Dedifferentiated amniotic fluid mesenchymal stem cell (primary cell): ENCODE results near the gene MAST4.

ENCODE experiments used
- DNase-seq: peaks from one replicate; pipeline ENCODE4 v3.0.0-alpha.2; 2016; ENCODE audit errors: extremely low spot score

Gene MAST4

DNA sequence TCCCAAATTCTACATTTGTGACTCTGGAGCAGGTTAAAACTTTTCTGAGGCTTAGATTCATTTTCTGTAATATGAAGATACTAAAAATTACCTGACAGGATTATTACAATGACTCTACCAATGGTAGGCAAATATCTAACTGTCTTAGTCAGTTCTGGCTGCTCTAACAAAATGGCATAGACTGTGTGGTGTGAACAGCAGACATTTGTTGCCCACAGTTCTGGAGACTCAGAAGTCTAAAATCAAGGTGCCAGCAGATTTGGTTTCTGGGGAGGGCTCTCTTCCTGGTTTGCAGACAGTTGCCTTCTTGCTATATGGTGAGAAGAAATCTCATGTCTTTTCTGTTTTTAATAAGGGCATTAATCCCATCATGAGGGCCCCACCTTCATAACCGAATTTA is 245.1 kb downstream of the MAST4 start:
- no peak for DNase-seq

DNA sequence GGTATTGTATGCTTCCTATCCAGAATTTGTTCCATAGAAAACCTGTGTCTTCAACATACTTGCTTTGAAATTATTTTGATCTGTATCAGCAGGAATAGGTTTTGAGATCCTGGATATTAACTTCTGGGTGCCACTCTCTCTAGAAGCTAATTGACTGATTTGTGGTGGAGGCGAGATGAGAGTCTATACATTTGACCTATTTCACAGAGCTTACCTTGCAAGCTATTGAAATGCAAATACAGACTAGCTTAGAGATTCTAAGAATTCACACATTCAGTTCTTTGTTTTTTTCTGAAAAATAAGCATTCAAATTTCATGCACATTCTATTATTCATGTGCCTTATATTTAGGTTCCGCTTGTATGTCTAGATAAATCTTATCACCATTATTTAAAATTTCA is 246.3 kb downstream of the MAST4 start:
- no peak for DNase-seq

DNA sequence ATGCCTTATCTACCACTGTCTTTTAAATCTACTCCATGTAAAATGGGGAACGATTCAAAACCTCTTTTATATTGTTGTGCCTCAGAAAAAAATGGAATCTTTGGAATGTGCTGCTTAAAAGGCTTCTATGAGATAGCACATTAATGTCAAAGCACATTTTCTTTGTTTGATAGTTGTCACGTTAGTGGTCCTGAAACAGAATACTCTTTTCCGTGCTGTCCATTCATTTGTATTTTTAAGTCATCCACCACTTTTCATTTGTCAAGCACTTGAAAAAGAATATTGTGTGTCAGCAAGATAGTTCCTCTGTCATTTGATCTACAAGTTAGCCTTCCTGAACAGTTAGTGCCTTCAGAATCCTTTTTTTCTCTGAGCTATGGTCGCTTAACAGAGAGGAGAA is 246.9 kb downstream of the MAST4 start:
- DNase-seq = no peak

DNA sequence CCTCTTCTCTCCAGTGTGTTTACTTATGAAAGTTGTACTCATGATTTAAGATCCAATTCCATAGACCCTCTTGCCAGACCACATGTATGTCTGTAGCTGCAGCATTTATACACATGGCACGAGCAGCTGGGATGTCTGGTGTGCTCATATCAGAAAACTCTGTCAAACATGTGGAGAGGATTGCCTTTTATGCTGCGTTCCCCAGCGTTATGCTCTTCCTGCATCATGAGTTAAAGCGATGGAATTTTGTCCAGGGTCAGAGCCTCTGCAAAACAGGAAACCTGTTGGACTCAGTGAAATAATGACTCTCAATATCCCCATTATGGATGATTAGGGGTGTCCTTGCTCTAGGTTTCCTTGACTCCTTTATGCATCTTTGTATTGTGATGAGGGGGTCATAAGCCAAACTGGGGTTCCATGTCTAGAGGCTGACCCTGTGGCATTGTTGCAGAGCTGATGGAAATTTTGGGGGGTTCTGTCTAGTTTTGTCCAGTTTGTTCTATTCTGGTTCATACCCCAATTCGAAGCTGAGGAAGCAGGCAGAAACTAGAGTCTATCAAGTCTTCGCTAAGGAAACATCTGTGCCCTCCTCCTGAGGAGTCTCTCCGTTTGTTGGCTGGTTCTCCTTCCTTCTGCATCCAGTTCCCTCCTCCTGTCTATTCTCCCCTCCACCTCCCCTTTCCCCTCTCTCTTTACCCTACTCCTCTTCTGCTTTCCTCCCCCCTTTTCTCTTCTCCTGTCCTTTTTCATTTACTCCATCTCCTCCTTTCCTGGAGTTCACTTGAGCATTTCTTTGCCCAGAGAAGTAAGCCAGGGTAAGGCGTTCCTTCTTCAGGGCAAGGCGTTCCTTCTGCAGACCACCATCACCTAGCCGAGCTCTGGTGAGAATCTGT is 252.8 kb downstream of the MAST4 start:
- no peak for DNase-seq

DNA sequence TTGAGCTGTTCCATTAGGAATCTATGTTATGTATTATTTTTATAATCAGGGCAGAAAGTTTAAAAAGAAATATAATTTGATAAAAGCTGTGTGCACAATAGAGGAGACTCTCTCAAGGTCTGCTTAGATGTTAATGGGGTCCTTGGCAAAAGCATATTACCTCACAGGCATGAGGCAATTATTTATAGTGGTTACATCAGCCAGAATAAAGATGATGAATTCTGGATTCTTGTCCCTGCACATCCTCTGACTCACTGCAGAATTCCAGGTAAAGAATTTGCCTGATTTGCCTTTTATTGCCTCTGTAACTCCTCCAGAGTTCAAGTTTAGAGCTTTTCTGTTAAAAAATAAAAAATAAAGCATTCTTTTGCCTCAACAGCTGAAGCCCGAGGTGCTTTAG is 253.6 kb downstream of the MAST4 start:
- no peak for DNase-seq

GRCh38 chr5:66850354-66851075 is 254.3 kb downstream of the MAST4 start:
- no peak for DNase-seq

DNA sequence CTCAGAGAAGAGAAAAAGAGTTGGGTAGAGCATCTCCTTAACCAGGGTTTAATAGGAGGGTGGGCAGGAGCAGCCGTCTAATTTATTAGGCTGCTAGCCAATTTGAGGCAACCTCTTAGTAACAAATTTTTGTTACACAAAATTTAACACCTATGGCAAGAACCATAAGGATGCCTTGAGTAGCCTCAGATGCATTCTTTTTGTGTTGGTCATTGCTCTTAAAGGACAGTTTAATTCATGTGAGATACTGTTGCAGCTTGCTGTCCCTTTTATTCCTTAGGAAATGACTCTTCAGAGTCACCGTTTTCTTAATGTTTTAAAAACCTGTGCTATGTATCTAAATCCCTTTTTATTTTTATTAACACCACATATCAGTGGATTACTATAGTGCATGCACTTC is 255.1 kb downstream of the MAST4 start:
- no peak for DNase-seq

DNA sequence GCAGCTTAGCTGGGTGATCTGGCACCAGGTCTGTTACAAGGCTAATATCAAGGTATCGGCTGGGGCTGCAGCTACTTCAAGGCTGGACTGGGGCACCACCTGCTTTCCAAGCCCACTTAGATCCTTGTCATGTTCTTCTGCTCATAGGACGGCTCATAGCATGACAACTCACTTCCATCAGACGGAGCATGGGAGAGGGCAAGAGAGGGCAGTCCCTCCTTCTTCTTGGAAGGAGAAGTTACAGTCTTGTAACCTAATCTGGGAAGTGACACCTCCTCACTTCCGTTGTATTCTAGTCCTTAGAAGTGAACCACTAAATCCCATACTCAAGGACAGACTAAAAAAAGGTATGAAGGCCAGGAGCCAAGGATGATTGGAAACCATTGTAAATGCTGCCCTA is 258.2 kb downstream of the MAST4 start:
- DNase-seq = no peak

GRCh38 chr5:66856041-66856805 is 260.0 kb downstream of the MAST4 start:
- no peak for DNase-seq

DNA sequence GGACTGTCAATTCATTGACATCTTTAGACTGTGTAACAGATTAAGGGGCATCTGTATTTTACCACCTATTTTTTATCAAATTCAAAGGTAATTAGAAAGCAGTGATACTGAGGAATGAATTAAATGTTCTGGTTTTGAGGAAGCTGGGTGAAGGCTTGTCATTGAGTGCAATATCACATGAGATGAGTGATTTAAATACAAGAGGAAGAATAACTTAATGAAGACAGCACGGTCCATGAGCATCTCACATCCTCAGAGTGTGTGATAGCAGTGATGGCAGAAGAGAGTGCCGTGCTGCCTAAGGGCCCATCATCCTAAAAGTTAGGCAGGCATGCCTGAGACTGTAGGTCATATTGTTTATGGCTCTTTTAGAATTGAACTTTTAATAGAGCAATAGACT is 263.3 kb downstream of the MAST4 start:
- DNase-seq = no peak

GRCh38 chr5:66860199-66860975 is 264.2 kb downstream of the MAST4 start:
- DNase-seq = no peak

DNA sequence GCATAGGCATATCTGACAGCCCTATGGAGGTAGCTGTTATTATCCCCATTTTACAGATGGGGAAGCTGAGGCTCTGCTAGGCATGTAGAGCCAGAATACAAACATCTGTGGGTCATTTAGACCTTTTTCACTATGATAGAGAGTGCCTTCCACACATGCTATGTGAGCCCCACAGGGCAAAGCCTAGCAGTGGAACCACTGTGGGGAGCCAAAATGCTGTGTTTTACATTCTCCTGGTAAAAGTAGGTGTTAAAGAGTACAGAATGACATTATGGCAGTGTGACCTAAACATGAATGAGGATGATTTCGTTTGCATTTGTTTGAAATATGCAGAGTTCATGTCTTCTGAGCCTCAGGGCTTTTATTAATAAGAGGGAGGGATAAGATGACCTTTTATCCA is 265.2 kb downstream of the MAST4 start:
- no peak for DNase-seq

- DNase-seq = no peak
Measured at GRCh38 chr5:66862020-66862419, 265.8 kb downstream of the MAST4 start.

DNA sequence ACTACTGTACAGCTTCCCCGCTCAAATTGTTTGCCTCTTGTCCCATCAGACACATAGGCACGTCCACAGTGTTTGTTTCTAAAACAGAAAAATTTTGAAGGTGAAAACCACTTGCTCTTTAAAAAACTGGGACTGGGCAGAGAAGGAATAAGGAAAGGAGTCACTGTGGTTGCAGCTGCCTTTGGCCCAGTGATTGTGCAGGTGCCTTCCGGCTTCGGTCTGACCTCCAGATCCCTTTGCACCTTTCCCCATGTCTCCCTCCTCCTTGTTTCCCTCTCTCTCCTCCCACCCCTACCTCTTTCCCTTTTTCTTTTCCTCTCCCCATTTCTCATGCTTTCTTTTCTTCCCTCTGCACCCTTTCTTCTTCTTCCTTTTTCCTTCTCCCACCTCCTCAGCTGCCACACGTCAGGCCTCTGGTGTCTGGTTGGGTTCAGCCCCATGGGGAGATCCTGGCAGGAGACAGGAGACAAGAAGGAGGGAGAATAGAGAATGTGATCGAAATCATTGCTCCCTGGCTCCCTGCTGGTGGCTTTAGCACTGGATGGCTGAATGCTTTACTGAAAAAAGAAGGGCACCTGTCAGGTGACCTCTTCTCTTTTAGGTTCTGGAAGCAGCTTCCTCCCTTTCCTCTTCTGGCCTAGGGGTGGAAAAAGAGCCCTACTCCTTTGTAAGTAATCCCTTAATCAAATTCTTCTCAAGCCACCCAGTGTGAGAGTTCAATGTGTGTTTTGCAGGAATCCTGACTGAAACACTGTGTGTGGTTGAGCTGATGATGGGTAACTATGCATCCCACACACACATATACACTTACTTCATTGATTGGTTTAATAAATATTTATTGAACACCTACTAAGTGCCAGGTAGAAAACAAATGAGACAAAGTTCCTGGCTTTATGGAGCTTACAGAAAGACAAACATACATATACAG is 267.3 kb downstream of the MAST4 start:
- no peak for DNase-seq

GRCh38 chr5:66864240-66864884 is 268.2 kb downstream of the MAST4 start:
- no peak for DNase-seq

GRCh38 chr5:66867618-66868322 is 271.6 kb downstream of the MAST4 start:
- DNase-seq = no peak

GRCh38 chr5:66869347-66869746 is 273.2 kb downstream of the MAST4 start:
- DNase-seq = no peak

GRCh38 chr5:66870708-66871107 is 274.5 kb downstream of the MAST4 start:
- no peak for DNase-seq

DNA sequence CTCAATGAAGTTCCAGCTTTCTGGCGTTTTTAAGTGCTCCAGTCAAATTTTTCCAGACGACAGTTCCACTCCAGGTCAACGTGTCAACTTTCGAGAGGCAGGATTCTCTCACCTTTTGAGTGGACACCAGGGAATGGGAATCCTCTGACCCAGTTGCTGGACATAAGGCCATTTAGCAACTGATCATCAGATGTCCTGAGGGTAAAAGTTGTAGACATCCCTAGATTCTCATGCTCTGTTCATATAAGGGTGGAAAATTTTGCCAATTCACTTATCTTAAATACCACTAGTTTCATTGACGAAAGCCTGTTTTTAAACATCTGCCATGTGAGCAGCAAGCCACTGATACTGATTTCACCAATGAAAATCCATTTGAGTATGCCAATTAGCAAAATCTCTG is 275.5 kb downstream of the MAST4 start:
- DNase-seq = no peak
